Measurements from ENCODE around the gene FBXO42.
"Not testable (repeated sequence)": the region's sequence is repeated elsewhere in the genome, so short reads cannot be mapped to it uniquely, and the experiment has no call there.

Gene FBXO42

GRCh38 chr1:16374266-16374665 lies 22.0 kb upstream of the FBXO42 start:
- in situ Hi-C loops (cut with MboI; ENCODE audit: low sequenced_read_pairs), result loop anchor here (25.0 kb wide), 1 partner anchor 287 kb away; no protein-coding TSS in a partner anchor

DNA sequence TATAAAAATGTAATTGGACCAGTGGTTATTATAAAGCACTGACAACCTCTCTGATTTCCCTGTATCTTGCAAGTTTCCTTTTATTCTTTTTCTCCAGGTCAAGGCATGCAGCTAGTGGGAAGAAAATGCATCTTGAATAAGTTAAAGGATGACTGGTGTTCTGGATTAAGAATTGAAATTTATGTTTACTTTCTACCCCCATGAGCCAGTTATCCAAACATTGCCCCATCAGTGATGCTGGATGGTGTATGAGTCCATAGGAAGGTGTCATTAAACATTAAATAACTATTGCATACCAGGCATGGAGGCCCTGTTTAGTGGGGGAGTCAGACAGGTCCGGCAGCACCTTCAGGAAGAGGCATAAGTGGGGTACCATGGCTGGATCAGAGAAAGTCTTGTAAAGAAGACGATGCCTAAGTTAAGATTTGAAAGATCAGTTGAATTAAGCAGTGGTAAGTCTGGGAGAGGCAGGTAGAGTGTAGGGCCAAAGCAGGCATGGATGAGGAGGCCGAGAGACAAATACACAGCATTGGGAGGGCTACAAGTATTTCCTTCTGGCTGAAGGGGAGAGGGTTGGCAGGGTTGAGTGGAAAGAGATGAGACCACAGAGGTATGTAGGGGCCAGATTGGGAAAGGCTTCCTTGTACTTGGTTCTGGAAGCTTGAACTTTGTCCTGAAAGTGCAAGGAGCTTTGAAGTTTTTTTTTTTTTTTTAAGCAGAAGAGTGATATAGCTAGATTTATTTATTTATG lies 20.4 kb upstream of the FBXO42 start:
- in situ Hi-C loops (cut with MboI; ENCODE audit: low sequenced_read_pairs), result loop anchor here (25.0 kb wide), 1 partner anchor 285 kb away; no protein-coding TSS in a partner anchor

- in situ Hi-C loops (cut with MboI; ENCODE audit: low sequenced_read_pairs), result loop anchor here (25.0 kb wide), 1 partner anchor 284 kb away; no protein-coding TSS in a partner anchor
Observed at GRCh38 chr1:16371725-16372124, 19.4 kb upstream of the FBXO42 start.

DNA sequence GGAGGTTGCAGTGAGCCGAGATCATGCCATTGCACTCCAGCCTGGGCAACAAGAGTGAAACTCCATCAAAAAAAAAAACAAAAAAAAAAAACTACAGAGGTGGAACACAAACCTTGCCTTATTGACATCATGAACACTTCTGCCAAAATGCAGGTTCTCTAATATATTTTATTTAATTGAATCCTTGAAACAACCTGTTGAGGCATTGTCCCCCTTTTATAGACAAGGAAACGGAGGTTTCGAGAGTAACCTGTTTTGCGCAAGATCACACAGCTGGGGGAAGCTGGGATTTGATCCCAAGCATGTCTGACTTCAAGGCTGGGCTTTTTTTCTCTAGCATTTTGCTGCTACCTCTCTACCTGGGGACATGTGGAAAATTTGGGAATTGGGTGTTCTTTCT lies 17.5 kb upstream of the FBXO42 start:
- in situ Hi-C loops (cut with MboI; ENCODE audit: low sequenced_read_pairs), result loop anchor here (25.0 kb wide), 1 partner anchor 283 kb away; no protein-coding TSS in a partner anchor

GRCh38 chr1:16367968-16368890 lies 15.9 kb upstream of the FBXO42 start:
- in situ Hi-C loops (cut with MboI; ENCODE audit: low sequenced_read_pairs), result loop anchor here (25.0 kb wide), 1 partner anchor 281 kb away; no protein-coding TSS in a partner anchor

DNA sequence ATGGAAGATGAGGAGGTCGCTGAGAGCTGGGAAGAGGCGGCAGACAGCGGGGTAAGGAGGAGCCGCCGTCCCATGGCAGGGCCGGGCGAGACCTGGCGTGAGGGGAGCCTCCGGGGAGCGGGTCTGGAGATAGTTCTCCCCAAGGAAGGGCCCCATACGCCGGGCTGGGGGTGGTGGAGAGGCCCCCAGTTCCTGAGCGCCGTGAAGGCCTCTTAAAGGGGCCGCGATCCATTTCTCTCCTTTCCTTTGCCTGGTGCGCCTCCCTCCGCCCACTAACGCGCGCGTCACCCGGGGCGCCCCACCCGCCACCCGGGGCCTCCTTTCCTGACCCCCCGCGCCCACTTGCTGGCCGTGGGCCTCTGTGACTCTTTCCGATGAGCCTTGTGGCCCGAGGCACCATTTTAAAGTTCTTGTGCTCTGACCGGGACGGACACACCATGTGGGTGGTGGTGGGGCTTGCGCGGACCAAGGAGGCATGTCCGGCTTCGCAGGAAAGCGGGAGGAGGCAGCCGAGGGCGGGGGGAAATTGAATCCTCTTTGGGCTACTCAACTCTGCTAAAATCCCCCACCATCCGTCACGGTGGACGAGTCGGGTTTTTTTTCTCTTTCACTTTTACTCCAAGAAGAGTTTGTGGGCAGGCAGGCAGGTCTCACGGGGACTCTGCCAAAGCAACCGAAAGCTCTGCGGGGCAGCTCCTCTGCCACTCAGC lies 15.1 kb upstream of the FBXO42 start:
- in situ Hi-C loops (cut with MboI; ENCODE audit: low sequenced_read_pairs), result loop anchor here (25.0 kb wide), 1 partner anchor 280 kb away; no protein-coding TSS in a partner anchor

GRCh38 chr1:16366722-16367257 lies 14.5 kb upstream of the FBXO42 start, which contains the start of gene SZRD1:
TSS of gene SZRD1 (plus strand) at chr1:16367242. CDS start at chr1:16367258, 16 bp downstream.
- in situ Hi-C loops (cut with MboI; ENCODE audit: low sequenced_read_pairs), result loop anchor here (25.0 kb wide), 1 partner anchor 279 kb away; no protein-coding TSS in a partner anchor

DNA sequence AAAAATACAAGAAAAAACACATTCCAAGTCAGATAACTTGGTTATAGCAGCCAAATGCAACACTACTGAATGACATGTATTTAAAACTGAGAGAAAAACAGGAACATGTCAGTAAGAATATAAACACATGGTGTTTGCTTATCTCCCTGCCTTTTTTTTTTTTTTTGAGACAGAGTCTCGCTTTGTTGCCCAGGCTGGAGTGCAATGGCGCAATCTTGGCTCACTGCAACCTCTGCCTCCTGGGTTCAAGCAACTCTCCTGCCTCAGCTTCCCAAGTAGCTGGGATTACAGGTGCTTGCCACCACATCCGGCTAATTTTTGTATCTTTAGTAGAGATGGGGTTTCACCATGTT lies 12.8 kb upstream of the FBXO42 start:
- in situ Hi-C loops (cut with MboI; ENCODE audit: low sequenced_read_pairs), result loop anchor here (25.0 kb wide), 1 partner anchor 278 kb away; no protein-coding TSS in a partner anchor

DNA sequence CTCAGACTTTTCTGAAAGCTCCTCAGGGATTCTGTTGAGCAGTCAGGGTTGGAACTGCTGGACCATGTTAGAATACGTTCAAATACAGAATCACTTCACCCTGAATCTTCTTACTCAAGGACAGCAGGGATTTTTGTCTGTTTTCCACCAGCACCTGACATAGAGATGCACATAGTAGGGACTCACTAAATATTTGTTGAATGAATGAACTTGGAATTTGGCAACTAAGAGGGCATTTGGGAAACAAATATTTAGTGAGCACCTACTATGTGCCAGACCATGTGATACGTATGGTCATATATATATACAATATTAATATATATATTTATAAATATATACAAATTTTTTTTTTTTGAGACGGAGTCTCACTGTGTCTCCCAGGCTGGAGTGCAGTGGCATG lies 4.6 kb upstream of the FBXO42 start:
- in situ Hi-C loops (cut with MboI; ENCODE audit: low sequenced_read_pairs), result loop anchor here (25.0 kb wide), 1 partner anchor 270 kb away; no protein-coding TSS in a partner anchor

DNA sequence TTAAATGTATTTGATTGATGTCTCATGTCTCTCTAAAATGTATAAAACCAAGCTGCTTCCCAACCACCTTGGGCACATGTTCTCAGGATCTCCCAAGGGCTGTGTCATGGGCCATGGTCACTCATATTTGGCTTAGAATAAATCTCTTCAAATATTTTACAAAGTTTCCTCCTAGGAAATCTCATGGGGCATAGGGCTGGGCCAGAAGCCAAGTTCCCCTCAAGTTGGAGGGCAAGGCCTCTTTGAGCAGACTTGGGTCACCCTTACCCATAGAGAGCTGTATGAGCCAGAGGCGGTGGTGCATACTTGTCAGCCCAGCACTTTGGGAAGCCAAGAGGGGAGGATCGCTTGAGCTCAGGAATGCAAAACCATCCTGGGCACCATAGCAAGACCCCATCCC lies 2.3 kb upstream of the FBXO42 start:
- in situ Hi-C loops (cut with MboI; ENCODE audit: low sequenced_read_pairs), result loop anchor here (25.0 kb wide), 1 partner anchor 267 kb away; no protein-coding TSS in a partner anchor

GRCh38 chr1:16352842-16353535 lies 709 bp upstream of the FBXO42 start:
- in situ Hi-C loops (cut with MboI; ENCODE audit: low sequenced_read_pairs), result loop anchor here (25.0 kb wide), 1 partner anchor 266 kb away; no protein-coding TSS in a partner anchor

DNA sequence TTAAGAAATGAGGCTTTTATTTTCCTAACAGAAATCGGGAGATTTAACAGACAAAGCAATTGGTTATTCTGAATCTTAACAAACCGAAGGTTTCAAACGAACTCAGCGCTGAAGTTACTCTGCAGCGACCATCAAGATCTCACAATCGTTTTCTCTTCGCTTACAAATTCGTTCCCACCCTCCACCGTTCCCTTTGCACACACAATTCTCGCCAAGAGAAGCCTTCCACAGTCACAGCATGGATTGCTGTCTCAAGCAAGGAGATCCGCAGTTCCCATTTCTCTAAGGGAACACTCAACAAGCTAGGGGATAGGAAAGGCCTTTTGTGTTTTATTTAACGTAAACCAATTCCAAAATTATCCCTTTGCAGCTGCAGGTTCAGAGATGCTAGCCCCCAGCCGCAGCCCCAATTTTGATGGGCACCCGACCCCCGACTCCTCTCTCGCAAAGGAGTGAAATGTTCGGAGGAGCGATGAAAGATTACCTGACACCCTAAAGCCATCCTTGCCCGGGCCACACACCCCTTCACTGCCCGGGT lies 755 bp downstream of the FBXO42 start:
- in situ Hi-C loops (cut with MboI; ENCODE audit: low sequenced_read_pairs), result loop anchor here (25.0 kb wide), 1 partner anchor 264 kb away; no protein-coding TSS in a partner anchor

DNA sequence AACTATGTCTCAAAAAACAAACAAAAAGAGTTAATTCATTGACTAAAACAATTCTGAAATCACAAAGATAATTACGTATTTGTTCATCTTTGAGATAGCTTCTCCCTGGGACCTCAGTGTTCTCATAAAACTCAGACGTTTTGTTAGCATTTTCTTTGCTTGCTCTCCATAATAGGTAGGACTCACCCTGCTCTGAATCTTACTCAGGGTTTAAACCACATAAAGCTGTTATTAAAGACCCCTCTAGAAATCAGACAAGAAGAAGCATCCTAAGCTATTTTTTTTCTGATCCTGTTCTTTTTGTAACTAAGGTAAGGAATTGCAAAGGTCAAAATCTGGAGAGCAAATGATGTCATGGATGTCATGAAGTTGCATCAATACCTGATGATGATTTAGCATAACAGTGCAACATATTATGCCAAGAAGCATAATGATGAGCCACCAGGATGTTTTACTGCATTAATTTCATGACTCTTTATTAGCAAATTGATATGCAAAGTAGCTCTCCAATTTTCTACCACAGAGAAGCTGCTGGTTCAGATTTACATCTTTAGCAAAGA lies 2.4 kb downstream of the FBXO42 start:
- in situ Hi-C loops (cut with MboI; ENCODE audit: low sequenced_read_pairs), result loop anchor here (25.0 kb wide), 1 partner anchor 263 kb away; no protein-coding TSS in a partner anchor

DNA sequence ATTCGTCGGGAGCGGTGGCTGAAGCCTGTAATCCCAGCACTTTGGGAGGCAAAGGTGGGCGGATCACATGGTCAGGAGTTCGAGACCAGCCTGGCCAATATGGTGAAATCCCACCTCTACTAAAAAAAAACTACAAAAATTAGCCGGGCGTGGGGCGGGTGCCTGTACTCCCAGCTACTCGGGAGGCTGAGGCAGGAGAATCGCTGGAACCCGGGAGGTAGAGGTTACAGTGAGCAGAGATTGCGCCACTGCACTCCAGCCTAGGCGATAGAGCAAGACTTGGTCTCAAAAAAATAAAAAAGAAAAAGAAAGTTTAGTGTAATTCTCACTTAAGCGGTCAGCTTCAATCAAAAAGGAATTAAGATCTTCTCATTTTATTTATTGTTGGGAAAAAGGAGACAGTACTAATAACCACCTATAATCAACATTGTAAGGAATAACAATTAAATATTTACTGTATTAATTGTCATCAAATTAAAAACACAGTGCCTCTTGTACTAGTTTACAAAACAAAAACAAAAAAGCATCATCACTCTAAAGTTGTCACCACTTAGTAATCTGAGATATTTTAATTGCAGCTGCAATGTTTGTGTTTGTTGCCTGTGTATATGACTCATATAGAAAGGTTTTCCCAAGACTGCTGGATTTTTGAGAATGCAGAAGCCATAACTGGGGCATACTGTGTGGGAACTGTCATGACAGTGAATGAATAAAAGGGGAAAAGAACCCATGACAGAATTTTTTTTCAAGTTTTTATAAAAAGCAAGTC lies 3.7 kb downstream of the FBXO42 start:
- in situ Hi-C loops (cut with MboI; ENCODE audit: low sequenced_read_pairs), result no loop called here

- in situ Hi-C loops (cut with MboI; ENCODE audit: low sequenced_read_pairs), result not testable (repeated sequence)
Observed at GRCh38 chr1:16343276-16343675, 9.0 kb downstream of the FBXO42 start.

- in situ Hi-C loops (cut with MboI; ENCODE audit: low sequenced_read_pairs), result no loop called here
Observed at GRCh38 chr1:16342331-16343062, 9.8 kb downstream of the FBXO42 start.

GRCh38 chr1:16340673-16341072 lies 11.6 kb downstream of the FBXO42 start:
- in situ Hi-C loops (cut with MboI; ENCODE audit: low sequenced_read_pairs), result no loop called here

Data from HL-60/S4 (cell line).